ENCODE measurements around the gene DNAH17. TPM values are rescaled to one million over a fixed set of nuclear protein-coding genes. Genes with fewer than 3 reads are reported as not detected.
A peak's percentile ranks its signal among the peaks of the same experiment; 100 is the strongest.

The DNAH17 gene
- total and polyA plus RNA-seq, 2 donors (not counting 3 experiments of a cell fraction or from before 2014, with no cell fraction given), result not detected

- no peaks in the 10 kb centered on the region for H4K20me1 ChIP-seq (replicated peaks; ENCODE audit: control insufficient read depth, extremely low read depth, insufficient read depth, low read length)
- H3K9me1 ChIP-seq (replicated peaks; ENCODE audit: control insufficient read depth, extremely low read depth, insufficient read depth, low read length), result no peaks in the 10 kb centered on the region
- peaks cover 0 to 10% of the 10 kb centered on the region in 2 experiments for H3K36me3 ChIP-seq (ENCODE audit: control insufficient read depth in 2 of 2, extremely low read depth in 1 of 2, insufficient read depth in 2 of 2, low read length in 2 of 2)
- dilution Hi-C loops (cut with MboI; ENCODE audit: extremely low pct_ligation_motif_present, low sequenced_read_pairs), result no loop called here
- H3K27ac ChIP-seq (ENCODE audit: insufficient read depth, low read depth, low read length), result no peak overlapping the region
- no peak for DNase-seq (ENCODE audit: low read depth, low spot score)
- no peak overlapping the region for H2AFZ ChIP-seq (ENCODE audit: low read depth, low read length)
- no peaks in the 10 kb centered on the region for H3K27me3 ChIP-seq (ENCODE audit: control insufficient read depth in 2 of 2, insufficient read depth in 2 of 2, low read length in 2 of 2)
- TF ChIP-seq POLR2AphosphoS5 (IDR thresholded peaks at IDR 0.05; ENCODE audit: insufficient read depth, low read depth, low read length) (peak; percentile 14), GATA2 (IDR thresholded peaks at IDR 0.05; ENCODE audit: insufficient read depth, insufficient read length, low read depth, low read length) (no peak)
- POLR2A ChIA-PET, result no interaction called here
- intact Hi-C loops (cut with micrococcal nuclease), result no loop called here
- CTCF ChIA-PET, result no interaction called here
- no peaks in the 10 kb centered on the region for H3K4me1 ChIP-seq (ENCODE audit: control insufficient read depth, extremely low read depth, insufficient read depth, low read length)
- BruUV-seq (replicated peaks), result no TSS peak
- H3K9ac ChIP-seq (replicated peaks; ENCODE audit: extremely low read depth, insufficient read depth, low read length), result no peak overlapping the region
- no peak overlapping the region for H3K4me3 ChIP-seq (replicated peaks in 1 of 3; ENCODE audit: insufficient read depth in 1 of 3, low read depth in 1 of 3, low read length in 3 of 3)
- FAIRE-seq, result no peak
- no peaks in the 10 kb centered on the region for H3K9me3 ChIP-seq (replicated peaks; ENCODE audit: control insufficient read depth, insufficient read depth, low read length)
- no peaks in the 10 kb centered on the region for H3K79me2 ChIP-seq (ENCODE audit: control insufficient read depth, insufficient read depth, low read length)
- no peak overlapping the region for H3K4me2 ChIP-seq (ENCODE audit: insufficient read depth, low read length)
Observed at GRCh38 chr17:78432226-78433012, 144.8 kb downstream of the DNAH17 start.

GRCh38 chr17:78431692-78431958 is 145.6 kb downstream of the DNAH17 start:
- Histone ChIP-seq H3K27ac (ENCODE audit: insufficient read depth, low read depth, low read length) (no peak overlapping the region), H2AFZ (ENCODE audit: low read depth, low read length) (no peak overlapping the region), H3K79me2 (ENCODE audit: control insufficient read depth, insufficient read depth, low read length) (no peaks in the 10 kb centered on the region), H4K20me1 (replicated peaks; ENCODE audit: control insufficient read depth, extremely low read depth, insufficient read depth, low read length) (no peaks in the 10 kb centered on the region), H3K4me1 (ENCODE audit: control insufficient read depth, extremely low read depth, insufficient read depth, low read length) (no peaks in the 10 kb centered on the region), H3K36me3 (ENCODE audit: control insufficient read depth in 2 of 2, extremely low read depth in 1 of 2, insufficient read depth in 2 of 2, low read length in 2 of 2) (peaks cover 0 to 14% of the 10 kb centered on the region in 2 experiments), H3K27me3 (ENCODE audit: control insufficient read depth in 2 of 2, insufficient read depth in 2 of 2, low read length in 2 of 2) (no peaks in the 10 kb centered on the region), H3K9me3 (replicated peaks; ENCODE audit: control insufficient read depth, insufficient read depth, low read length) (no peaks in the 10 kb centered on the region), H3K4me2 (ENCODE audit: insufficient read depth, low read length) (no peak overlapping the region), H3K9me1 (replicated peaks; ENCODE audit: control insufficient read depth, extremely low read depth, insufficient read depth, low read length) (no peaks in the 10 kb centered on the region), H3K4me3 (replicated peaks in 1 of 3; ENCODE audit: insufficient read depth in 1 of 3, low read depth in 1 of 3, low read length in 3 of 3) (no peak overlapping the region), H3K9ac (replicated peaks; ENCODE audit: extremely low read depth, insufficient read depth, low read length) (no peak overlapping the region)
- no TSS peak for BruUV-seq (replicated peaks)
- dilution Hi-C loops (cut with MboI; ENCODE audit: extremely low pct_ligation_motif_present, low sequenced_read_pairs) (no loop called here), intact Hi-C loops (cut with micrococcal nuclease) (no loop called here)
- ChIA-PET POLR2A (no interaction called here), CTCF (no interaction called here)
- TF ChIP-seq CTCF (IDR thresholded peaks at IDR 0.05; ENCODE audit: extremely low read depth in 1 of 2, insufficient read depth in 1 of 2, low read depth in 1 of 2, low read length in 2 of 2) (no peak), MAX (IDR thresholded peaks at IDR 0.05; ENCODE audit: insufficient read depth, insufficient read length) (no peak), POLR2A (IDR thresholded peaks at IDR 0.05; ENCODE audit: low read depth, low read length) (no peak), EZH2 (IDR thresholded peaks at IDR 0.05; ENCODE audit: borderline replicate concordance, low read depth, low read length, severe bottlenecking) (no peak), MYC (IDR thresholded peaks at IDR 0.05; ENCODE audit: low read depth, low read length) (no peak), JUN (IDR thresholded peaks at IDR 0.05; ENCODE audit: borderline replicate concordance, insufficient read depth, insufficient read length, low read depth) (no peak), POLR2AphosphoS5 (IDR thresholded peaks at IDR 0.05; ENCODE audit: insufficient read depth, low read depth, low read length) (no peak), FOS (IDR thresholded peaks at IDR 0.05; ENCODE audit: borderline replicate concordance, insufficient read depth, low read length) (no peak), GATA2 (IDR thresholded peaks at IDR 0.05; ENCODE audit: insufficient read depth, insufficient read length, low read depth, low read length) (no peak)
- FAIRE-seq (no peak), DNase-seq (ENCODE audit: low read depth, low spot score) (no peak)

Data from endothelial cell of umbilical vein (primary cell).